K562 (cell line): ENCODE results near the gene ZNF609. TPM values are rescaled to one million over a fixed set of nuclear protein-coding genes. Genes with fewer than 3 reads are reported as not detected.

Experiments used
- BRD9 ChIP-seq: fragments of 450-650 bp; IDR thresholded peaks from 2 replicates; pipeline ENCODE4 v1.6.1; 2018; ENCODE audit warnings: low read depth; ENCODE audit not compliant: partially characterized antibody
- CTCFL ChIP-seq: IDR thresholded peaks from 2 replicates; pipeline ENCODE4 v1.6.1; 2011; ENCODE audit warnings: borderline replicate concordance, low read depth, mild to moderate bottlenecking, moderate library complexity, low read length; ENCODE audit not compliant: insufficient read depth, poor library complexity, severe bottlenecking
- EP300 ChIP-seq: IDR thresholded peaks from 2 replicates; pipeline ENCODE4 v1.6.1; 2012; ENCODE audit warnings: low read length, improper control_type of control experiment
- ETS2 ChIP-seq: IDR thresholded peaks from 2 replicates; pipeline ENCODE4 v1.6.1; 2016; ENCODE audit warnings: borderline replicate concordance, missing genetic modification characterization, mild to moderate bottlenecking, moderate library complexity, missing compliant biosample characterization; ENCODE audit not compliant: poor library complexity, severe bottlenecking
- FIP1L1 ChIP-seq: fragments of 200-400 bp; formaldehyde crosslinking; IDR thresholded peaks from 2 replicates; pipeline ENCODE4 v1.6.1; 2018; ENCODE audit warnings: mild to moderate bottlenecking, low read depth, low read length; ENCODE audit not compliant: poor library complexity, severe bottlenecking
- HCFC1 ChIP-seq: IDR thresholded peaks from 2 replicates; pipeline ENCODE4 v1.6.1; 2012; ENCODE audit warnings: low read depth, low read length, improper control_type of control experiment
- MNT ChIP-seq, 2 experiments: fragments of 450-650 bp; conservative IDR thresholded peaks; 2 replicates each; pipeline ENCODE4 v1.6.1; 2017; ENCODE audit warnings: mild to moderate bottlenecking in 2 of 2, moderate library complexity in 2 of 2
- PTRF ChIP-seq: fragments of 450-650 bp; IDR thresholded peaks from 2 replicates; pipeline ENCODE4 v1.6.1; 2016; ENCODE audit warnings: mild to moderate bottlenecking, missing genetic modification characterization, missing compliant biosample characterization
- RB1 ChIP-seq: fragments of 450-650 bp; IDR thresholded peaks from 2 replicates; pipeline ENCODE4 v1.6.1; 2017; ENCODE audit warnings: low read depth, mild to moderate bottlenecking
- REST ChIP-seq, 2 experiments: fragments of 450-650 bp; formaldehyde crosslinking in 1 of 2; IDR thresholded peaks; 2 replicates each; pipeline versions ENCODE4 v1.4.0 to v1.6.1; 2014 to 2020; ENCODE audit warnings: mild to moderate bottlenecking in 2 of 2, borderline replicate concordance in 1 of 2, low read depth in 1 of 2
- STAG1 ChIP-seq: sonication (generic); formaldehyde crosslinking; IDR thresholded peaks from 2 replicates; pipeline ENCODE4 v1.5.0; 2020; ENCODE audit warnings: missing genetic modification reagents, borderline replicate concordance
- ZNF384 ChIP-seq: IDR thresholded peaks from 2 replicates; pipeline ENCODE4 v1.6.1; 2012; ENCODE audit warnings: low read depth, low read length, improper control_type of control experiment
- polyA plus RNA-seq, 8 experiments: library from polyadenylated mRNA; depleted of rRNA in 4 of 8; stranded (reverse) in 5 of 8; unstranded in 3 of 8; fragments of >200 nt; fragmentation: Nextera tagmentation in 2 of 8; fragmentation: Illumina TruSeq in 1 of 8; extraction: Ambion mirVana in 2 of 8; extraction: Trizol in 1 of 8; gene quantifications; 2 replicates each; pipeline versions ENCODE4 v1.2.1 to v1.2.3, GENCODE V29; 2011 to 2014; ENCODE audit warnings: inconsistent platforms in 1 of 8, missing spikeins in 1 of 8
- total RNA-seq, 7 experiments: library from RNA; depleted of rRNA in 6 of 7; stranded (reverse); fragments of >200 nt in 6 of 7; fragmentation: Illumina TruSeq in 2 of 7; extraction: Trizol in 2 of 7; gene quantifications; 2 replicates each; pipeline versions ENCODE4 v1.2.1 to v1.2.3, GENCODE V29; 2011 to 2021; ENCODE audit warnings: low replicate concordance in 1 of 7
- TF ChIP-seq, protein P1 (sequence below): sonication (generic); formaldehyde crosslinking; IDR thresholded peaks from 2 replicates; pipeline ENCODE4 v1.5.0; 2020; ENCODE audit warnings: missing genetic modification reagents

ZNF609 gene
- total and polyA plus RNA-seq, 9 of the 15 experiments (the other 6 are each of a cell fraction or from before 2014, with no cell fraction given), result 3.0 to 38.7 (median 17.8) TPM

DNA sequence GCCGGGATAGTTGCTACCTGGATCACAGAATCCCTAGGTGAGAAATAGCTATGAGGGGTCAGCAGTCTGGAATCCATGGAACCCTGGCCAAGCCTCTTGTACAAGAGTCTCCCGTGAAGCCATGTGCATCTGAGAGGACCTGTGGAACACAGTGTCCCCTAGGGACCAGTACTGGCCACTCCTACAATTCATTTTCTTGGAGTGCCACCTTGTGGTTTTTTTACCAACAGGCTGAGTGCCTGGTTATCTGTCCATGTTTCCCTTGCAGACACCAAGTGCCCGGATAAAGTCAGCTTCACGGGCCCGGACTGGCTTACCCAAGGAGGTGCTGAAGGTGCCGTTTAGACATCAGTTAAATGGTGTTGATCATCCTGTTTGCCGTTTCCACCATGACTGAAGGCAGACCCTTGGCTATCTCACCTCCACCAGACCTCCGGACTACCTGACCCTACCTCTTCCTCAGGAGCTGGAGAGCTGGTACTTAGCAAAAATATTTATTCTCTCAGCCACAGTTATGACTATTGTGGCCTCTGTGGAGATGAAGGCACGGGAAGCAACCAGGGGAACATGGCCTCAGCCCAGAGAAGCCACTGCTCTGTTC, 221.1 kb downstream of the ZNF609 start (continued):
- TF ChIP-seq REST (IDR thresholded peaks at IDR 0.05; ENCODE audit: borderline replicate concordance) (peak; percentile 87), REST (CRISPR knock-in tag; IDR thresholded peaks at IDR 0.05; ENCODE audit: low read depth) (no peak), BRD9 (no peak), PTRF (tag) (no peak), ETS2 (no peak), RB1 (peak; percentile 59; the same call in 1 of the 2 replicates), STAG1 (peak; percentile 87), EP300 (0 out of 2 replicates have a peak, but pooled peaks have one; percentile 5), FIP1L1 (no peak), HCFC1 (peak; percentile 24; the same call in 1 of the 2 replicates), CTCFL (no peak), ZNF384 (0 out of 2 replicates have a peak, but pooled peaks have one; percentile 22), MNT (conservative IDR thresholded peaks at IDR 0.05) (peak; percentile 53 to 65; a peak in 3 of 4 replicates)
- TF ChIP-seq, protein P1, sequence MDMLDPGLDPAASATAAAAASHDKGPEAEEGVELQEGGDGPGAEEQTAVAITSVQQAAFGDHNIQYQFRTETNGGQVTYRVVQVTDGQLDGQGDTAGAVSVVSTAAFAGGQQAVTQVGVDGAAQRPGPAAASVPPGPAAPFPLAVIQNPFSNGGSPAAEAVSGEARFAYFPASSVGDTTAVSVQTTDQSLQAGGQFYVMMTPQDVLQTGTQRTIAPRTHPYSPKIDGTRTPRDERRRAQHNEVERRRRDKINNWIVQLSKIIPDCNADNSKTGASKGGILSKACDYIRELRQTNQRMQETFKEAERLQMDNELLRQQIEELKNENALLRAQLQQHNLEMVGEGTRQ (CRISPR knock-in tag), result no peak
